Astrocyte of the spinal cord (primary cell): ENCODE results near the gene ANKAR.
"Not testable (repeated sequence)": the region's sequence is repeated elsewhere in the genome, so short reads cannot be mapped to it uniquely, and the experiment has no call there.

ENCODE experiments used
- DNase-seq: peaks from one replicate; pipeline ENCODE4 v3.0.0; 2011; ENCODE audit warnings: low read depth, low spot score
- H3K4me3 ChIP-seq: 2 replicates; pipeline ENCODE4 v1.5.1; 2011; ENCODE audit warnings: low read depth, mild to moderate bottlenecking, low read length, moderate library complexity
- CTCF ChIP-seq: IDR thresholded peaks from 2 replicates; pipeline ENCODE4 v1.5.1; 2012; ENCODE audit warnings: low read depth, mild to moderate bottlenecking, low read length, inconsistent platforms
- in situ Hi-C: cut with HindIII; loops from 2 replicates; pipeline ENCODE4 v1.10.0; 2017; ENCODE audit warnings: low sequenced_read_pairs

Gene ANKAR

DNA sequence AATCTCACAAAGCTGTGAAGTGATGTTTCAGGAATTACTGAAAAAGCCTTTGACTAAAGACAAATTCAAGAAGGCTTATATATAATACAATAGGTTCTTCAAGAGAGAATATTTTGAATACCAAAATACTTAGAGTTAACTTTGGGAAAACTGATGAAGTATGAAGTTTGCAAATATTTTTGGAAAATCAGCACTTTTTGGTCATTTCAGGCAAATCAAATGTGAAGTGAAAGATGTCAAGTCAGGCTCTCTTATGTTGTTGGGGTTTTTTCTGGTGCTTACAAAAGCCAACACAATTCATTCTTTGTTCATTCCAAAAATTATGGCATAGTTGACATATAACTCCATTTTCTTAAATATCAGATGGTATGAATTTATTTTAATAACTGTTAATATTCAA lies 27.9 kb upstream of the ANKAR start:
- no peak overlapping the region for H3K4me3 ChIP-seq
- in situ Hi-C loops, result no loop called here
- DNase-seq, result no peak

DNA sequence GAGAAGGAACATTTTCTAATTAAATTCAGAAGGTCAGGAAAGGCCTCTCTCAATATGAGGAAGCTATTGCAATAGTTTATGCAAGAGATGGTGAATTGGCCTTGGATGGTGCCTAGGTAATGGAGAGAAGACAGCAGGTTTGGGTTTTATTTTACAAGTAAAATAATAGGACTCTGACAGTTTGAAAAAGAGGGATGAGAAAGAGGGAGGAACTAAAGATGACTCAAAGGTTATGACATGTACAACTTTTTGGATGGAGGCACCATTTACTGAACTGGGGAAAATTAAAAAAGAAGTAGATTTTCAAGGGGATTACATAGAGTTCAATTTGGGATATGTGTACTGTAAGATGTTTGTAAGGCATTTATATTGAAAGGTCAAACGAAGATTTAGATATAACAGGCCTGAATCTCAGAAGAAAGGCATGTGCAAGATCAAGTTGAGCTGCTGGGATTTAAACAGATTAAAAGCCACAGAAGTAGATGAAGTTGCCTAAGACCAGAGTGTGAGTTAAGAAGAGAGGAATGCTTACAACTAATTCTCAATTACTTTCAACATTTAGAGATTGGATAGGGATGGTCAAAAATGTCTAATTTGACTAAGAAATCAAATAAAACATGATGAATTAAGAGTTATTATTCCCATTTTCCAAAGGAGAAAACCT lies 25.5 kb upstream of the ANKAR start:
- no peak overlapping the region for H3K4me3 ChIP-seq
- no peak for DNase-seq
- in situ Hi-C loops, result no loop called here
- no peak for TF ChIP-seq CTCF

More for the DNA sequence above, 27.9 kb upstream of the ANKAR start:
- TF ChIP-seq CTCF, result no peak

- H3K4me3 ChIP-seq, result no peak overlapping the region
- TF ChIP-seq CTCF, result no peak
- DNase-seq, result no peak
- in situ Hi-C loops, result no loop called here
Measured at GRCh38 chr2:189651284-189651683, 23.2 kb upstream of the ANKAR start.

DNA sequence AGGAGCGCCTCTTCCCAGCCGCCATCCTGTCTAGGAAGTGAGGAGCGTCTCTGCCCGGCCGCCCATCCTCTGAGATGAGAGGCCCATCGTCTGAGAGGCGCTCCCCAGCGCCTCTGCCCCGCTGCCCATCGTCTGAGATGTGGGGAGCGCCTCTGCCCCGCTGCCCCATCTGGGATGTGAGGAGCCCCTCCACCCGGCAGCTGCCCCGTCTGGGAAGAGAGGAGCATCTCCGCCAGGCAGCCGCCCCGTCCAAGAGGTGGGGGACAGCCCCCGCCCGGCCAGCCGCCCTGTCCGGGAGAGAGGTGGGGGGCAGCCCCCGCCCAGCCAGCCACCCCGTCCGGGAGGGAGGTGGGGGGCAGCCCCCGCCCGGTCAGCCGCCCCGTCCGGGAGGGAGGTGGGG lies 21.0 kb upstream of the ANKAR start:
- DNase-seq, in situ Hi-C loops, H3K4me3 ChIP-seq: not testable (repeated sequence)

DNA sequence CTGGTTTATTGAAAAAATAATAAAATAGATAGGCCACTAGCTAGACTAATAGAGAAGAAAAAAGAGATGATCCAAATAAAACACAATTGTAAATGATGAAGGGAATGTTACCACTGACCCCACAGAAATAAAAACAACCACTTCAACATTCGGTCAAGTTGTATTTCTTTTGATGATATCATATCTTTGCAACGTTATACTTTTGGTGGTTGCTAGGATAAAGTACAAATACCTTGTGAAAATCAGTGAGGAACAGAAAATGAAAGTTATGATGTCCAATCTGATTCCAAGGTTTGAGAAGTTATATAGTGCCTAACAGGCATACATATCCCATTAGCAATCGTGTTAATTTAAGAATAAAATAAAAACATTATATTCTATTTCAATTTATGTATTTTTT lies 19.8 kb upstream of the ANKAR start:
- in situ Hi-C loops, result no loop called here
- TF ChIP-seq CTCF, result no peak
- peak; percentile 55 for DNase-seq
- H3K4me3 ChIP-seq, result no peak overlapping the region

- DNase-seq, result peak; percentile 33
- TF ChIP-seq CTCF, result no peak
- H3K4me3 ChIP-seq, result no peak overlapping the region
- in situ Hi-C loops, result no loop called here
Measured at GRCh38 chr2:189657867-189658266, 16.6 kb upstream of the ANKAR start.

GRCh38 chr2:189658306-189659212 lies 15.9 kb upstream of the ANKAR start:
- TF ChIP-seq CTCF, result no peak
- no peak for DNase-seq
- in situ Hi-C loops, result no loop called here
- H3K4me3 ChIP-seq, result no peak overlapping the region
